NCI-H82 (cell line): ENCODE results near the gene RAD51B.

Experiments
- DNase-seq: peaks from one replicate; lab custom pipeline; 2025; lab: John Stamatoyannopoulos, UW

RAD51B gene

DNA sequence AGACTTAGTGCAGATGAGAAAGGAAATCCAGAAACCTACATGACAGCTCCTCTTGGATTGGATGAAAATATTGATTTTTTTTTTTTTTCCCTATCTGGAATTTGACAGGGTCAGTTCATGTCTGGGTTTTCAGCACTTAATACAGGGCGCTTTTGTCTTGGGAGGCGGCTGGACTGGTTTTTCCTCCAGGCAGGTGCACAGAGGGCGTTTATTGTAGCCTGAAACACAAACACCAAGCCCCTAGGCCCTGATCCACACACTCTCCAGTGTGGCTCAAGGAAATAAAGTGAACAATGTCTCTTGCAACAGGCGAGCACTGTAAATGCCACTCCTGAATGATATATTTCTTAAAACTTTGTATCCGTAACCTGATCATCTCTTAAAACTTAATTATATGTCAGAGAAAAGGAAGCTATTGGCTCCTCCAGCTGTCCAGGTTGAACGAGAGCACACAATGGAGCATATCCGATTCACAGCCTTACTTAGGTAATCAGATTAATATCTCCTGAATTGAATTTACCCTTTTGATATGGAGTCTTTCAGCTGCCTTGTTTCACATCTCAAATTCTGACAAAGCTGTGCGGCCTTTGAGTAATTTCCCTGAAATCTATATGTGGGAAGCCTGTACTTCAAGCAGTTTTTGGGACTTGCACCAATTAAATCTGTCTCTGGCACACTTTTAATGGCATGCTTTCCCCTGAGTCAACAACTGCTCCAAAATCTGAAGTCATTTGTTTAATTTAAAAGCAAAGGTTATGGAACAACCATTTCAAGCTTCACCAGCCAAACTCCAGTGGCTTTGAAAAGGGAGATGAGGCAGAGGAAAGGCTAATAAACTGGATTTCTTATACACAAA lies 487.6 kb downstream of the RAD51B start:
- DNase-seq = peak; percentile 78

- no peak for DNase-seq
These were observed 488.2 kb downstream of the RAD51B start for GRCh38 chr14:68307790-68308168.

DNA sequence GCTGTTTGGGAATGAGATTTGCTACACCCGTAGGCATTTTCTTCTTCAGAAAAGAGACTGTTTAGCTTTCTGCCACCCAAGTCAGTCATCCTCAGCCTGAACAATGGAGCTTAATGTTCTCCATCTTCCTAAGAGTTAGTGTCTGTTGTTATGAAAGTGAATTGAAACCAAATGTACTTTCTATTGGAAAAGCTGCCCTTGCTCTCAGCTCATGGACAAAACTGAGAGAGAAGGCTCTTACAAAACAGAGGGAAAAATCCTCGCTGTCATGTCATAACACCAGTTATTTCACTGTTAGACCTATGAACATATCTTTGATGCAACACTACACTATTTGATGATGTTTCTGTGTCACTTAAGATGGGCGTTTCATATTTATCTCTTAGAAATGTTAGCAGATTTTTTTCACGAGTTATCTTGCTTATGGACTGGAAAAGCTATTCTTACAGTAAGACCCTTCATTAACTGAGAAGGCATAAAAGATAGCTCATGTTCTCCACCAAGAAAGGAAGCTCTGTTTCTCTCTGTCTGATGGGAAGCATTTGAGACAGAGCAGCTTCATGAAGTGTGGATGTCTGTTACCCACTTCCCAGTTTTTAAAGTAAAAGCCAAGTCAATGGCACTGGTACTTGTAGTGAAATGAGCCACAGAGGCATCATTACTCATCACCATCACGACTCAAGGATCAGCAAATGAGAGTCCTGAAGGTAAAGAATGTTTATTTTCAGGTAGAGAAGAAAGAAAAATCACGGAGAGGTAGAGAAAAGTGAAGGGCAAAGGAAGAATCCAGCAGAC lies 489.3 kb downstream of the RAD51B start:
- DNase-seq = no peak

- no peak for DNase-seq
These were observed 490.0 kb downstream of the RAD51B start for GRCh38 chr14:68309616-68310015.

GRCh38 chr14:68312300-68312699 lies 492.7 kb downstream of the RAD51B start:
- no peak for DNase-seq

GRCh38 chr14:68312884-68313610 lies 493.5 kb downstream of the RAD51B start:
- no peak for DNase-seq

DNA sequence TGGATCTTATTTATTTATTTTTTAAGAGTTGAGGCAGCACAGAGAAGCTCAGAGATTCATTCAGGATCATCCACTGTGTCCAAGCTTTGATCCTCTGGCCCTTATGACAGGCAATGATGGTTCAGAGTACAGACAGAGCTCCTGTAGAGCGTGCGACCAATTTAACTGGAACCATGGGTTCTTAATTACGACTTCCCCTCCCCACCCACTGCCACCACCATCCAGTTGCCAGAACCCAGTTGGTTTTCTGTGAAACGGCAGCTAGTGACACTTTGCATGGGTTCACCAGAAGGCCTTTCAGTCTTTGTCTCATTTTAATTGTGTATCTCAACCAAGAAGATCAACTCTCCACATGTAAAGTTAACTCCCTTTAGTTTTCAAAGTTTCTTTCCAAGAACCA lies 495.1 kb downstream of the RAD51B start:
- DNase-seq = no peak

DNA sequence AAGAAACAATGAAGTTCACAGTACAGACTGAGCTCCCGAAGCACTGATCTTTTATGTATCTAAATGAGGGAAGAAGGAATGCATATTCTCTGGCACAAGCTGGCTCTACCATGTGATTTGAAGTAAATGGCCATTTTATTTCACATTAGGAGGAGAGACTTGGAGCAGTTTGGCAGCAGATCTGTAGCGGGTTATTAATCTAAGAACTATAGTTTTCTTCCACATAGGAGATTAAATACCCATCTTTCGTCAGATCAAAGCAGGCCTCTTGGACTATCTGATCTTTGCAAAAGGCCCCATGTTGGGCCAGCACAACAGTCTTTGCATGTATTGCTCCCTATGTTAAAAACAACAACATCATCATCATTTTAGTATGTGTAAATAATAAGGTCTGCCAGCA lies 495.5 kb downstream of the RAD51B start:
- DNase-seq = no peak

DNA sequence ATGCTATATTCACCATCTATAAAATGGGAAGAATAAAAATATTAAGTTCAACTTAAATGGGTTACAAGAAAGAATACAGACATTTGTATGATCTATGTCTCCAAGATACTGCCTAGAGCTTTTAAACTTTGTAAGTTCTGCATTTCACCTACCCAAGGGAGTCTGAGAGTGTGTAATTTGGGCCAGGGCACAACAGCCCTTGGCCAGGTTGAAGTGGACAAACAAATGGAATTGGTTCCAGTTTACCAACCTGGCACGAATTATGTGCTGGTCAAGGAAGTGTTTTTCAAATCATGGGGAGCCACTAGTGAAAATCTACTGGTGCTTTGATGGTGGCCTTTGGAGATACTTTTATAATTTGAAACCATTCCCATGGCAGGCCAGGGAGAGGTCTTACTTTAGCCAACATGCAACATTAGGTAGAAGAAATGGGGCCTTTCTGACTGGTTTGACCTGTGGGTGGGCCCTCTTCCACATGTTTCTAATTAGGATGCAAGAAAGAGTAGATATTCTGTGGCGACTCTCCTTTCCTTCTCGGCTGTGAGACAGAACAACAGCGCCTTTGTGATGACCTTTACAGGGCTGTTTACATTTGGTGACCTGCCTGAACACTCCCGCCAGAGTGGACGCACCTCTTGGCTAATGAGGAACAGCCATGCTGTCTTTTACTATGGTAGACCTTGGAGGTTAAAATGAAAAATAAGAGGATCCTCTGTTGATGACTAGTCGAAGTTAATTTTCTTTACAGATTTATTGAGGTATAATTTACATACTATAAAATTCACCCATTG lies 496.7 kb downstream of the RAD51B start:
- no peak for DNase-seq

GRCh38 chr14:68317239-68317638 lies 497.7 kb downstream of the RAD51B start:
- no peak for DNase-seq

DNA sequence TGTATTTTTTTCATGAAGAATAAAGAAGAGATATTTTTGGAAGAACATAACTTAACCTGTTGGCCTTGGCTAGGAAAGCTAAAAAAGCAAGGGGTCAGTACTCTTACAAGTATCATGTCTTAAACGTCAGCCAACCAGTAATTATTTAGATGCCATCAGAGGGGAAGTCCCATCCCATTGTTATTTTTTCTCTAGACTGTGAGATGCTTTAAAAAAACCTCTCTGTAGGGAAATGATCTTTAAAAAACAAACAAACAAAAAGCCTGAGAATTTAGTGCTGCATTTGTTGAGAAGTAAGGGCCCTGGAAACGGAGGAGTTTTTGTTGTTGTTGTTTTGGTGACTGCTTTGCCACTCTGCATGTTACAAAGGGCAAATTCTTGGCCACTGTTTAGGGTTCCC lies 499.2 kb downstream of the RAD51B start:
- no peak for DNase-seq

DNA sequence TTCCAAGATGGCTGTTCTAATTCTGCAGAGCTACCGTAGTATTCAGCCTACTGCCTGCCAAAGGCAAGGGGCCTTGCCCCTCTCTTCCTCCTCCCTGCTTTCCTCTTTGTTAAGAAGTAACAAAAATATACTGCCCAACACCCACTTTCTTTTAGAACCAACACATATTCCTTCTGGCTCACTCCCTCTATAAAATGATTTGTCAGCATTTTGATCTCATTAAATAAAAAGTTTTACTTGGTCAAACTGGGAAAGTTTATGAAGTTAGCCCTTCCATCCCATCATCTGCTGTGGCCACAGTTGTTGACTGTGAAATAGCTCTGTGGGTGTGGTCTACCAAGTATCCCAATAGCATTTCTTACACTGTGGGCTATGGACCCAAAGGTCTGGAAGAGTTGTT lies 500.9 kb downstream of the RAD51B start:
- DNase-seq = no peak

DNA sequence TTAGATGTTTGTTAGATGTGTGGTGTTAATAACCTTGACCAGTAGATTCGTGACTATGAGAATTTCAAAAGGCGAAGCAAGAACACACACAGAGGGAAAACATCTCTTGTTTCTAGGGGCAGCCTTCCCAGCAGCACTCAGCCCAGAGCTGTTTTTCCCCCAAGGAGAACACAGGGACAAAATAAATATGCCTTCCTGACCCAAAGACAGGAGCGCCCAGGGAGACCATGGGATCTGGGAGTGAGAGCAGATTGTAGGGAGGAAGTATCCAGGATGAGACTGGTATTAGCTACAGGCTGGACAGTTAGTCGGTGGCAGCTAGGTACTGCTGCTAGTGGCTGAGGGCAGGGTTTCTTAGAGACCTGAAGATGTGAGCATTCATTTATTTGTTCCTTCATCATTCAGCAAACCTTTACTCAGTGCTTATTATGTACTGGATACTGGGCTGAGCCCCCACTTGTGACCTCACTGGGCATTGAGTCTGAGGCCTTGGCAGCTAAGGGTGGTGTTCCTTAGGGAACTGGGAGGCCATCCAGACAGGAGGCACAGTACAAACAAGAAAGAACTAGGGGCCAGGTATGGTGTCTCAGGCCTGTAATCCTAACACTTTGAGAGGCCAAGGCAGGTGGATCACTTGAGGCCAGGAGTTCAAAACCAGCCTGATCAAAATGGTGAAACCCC lies 503.5 kb downstream of the RAD51B start:
- no peak for DNase-seq

- DNase-seq = no peak
These were observed 505.8 kb downstream of the RAD51B start for GRCh38 chr14:68325267-68325807.

GRCh38 chr14:68327231-68327630 lies 507.7 kb downstream of the RAD51B start:
- DNase-seq = no peak

- DNase-seq = no peak
These were observed 508.9 kb downstream of the RAD51B start for GRCh38 chr14:68328509-68328908.

DNA sequence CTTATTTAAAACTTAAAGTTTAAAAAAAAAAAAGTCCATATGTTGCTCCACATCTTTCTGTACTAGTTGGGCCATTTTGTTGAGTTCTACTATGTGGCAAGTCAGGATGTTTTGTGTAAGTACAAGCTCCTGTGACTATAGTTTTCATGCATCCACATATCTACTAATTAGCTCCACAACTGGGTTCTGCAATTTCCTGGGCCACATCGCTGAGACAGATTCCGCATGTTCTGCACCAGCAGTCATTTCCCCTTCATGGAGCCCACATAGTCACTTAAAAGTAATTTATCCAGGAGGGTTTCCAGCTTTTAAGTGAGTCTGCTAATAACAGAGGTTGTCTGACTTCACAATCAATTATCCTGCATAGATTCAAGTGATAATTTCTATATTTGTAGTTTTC lies 511.8 kb downstream of the RAD51B start:
- no peak for DNase-seq

DNA sequence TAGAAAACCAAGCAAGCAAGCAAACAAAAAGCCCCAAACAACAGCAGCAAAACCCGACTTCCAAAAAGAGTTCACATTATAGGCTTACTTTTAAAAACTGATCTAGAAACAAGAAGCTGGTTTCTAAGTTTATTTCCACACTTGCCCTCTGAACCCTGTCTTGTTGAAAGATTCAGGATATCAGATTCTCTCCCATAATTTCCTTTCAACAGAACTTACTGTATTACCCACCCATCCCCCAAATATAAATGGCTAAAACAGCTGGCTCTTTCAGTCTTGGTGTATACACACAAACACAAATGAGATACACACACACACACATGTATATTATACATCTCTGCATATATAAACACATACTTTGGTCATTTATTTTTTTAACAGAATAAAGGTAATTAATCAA lies 512.4 kb downstream of the RAD51B start:
- DNase-seq = no peak

- DNase-seq = no peak
These were observed 513.7 kb downstream of the RAD51B start for GRCh38 chr14:68333262-68333661.

- no peak for DNase-seq
These were observed 515.7 kb downstream of the RAD51B start for GRCh38 chr14:68335312-68335711.

DNA sequence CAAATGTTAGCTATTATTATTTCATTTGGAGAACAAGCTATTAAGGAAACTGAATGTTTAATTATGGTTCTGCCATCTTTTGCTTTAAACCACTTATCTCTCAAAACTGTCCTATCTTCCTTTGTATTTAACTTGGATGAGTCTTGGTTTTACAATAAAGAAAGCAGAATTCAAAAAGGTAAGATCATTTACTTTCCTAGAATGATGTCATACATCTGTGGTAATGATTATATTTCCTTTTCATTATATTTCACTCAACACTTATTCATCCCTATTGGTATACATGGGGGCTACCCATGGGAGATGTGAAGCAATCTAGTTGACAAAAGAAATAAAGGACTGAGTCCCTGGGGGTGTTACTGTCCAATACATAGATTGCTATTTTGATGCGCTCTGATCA lies 516.6 kb downstream of the RAD51B start:
- DNase-seq = no peak
